ENCODE measurements around the gene ZBTB46. TPM values are rescaled to one million over a fixed set of nuclear protein-coding genes. Genes with fewer than 3 reads are reported as not detected.
"Not testable (repeated sequence)": the region's sequence is repeated elsewhere in the genome, so short reads cannot be mapped to it uniquely, and the experiment has no call there.

The ZBTB46 gene
- total RNA-seq, 1 donor from 2014 or later, result 3.5 TPM

- DNase-seq (ENCODE audit: low read depth), result no peak
Measured at GRCh38 chr20:63789836-63790571, 41.1 kb downstream of the ZBTB46 start.

- DNase-seq (ENCODE audit: low read depth), result no peak
Measured at GRCh38 chr20:63787749-63788148, 43.3 kb downstream of the ZBTB46 start.

GRCh38 chr20:63787302-63787701 is 43.8 kb downstream of the ZBTB46 start:
- no peak for DNase-seq (ENCODE audit: low read depth)

- no peak for DNase-seq (ENCODE audit: low read depth)
Measured at GRCh38 chr20:63785691-63786131, 45.4 kb downstream of the ZBTB46 start.

- no peak for DNase-seq (ENCODE audit: low read depth)
Measured at GRCh38 chr20:63783970-63784369, 47.1 kb downstream of the ZBTB46 start.

GRCh38 chr20:63782521-63782971 is 48.5 kb downstream of the ZBTB46 start:
- DNase-seq (ENCODE audit: low read depth), result no peak

GRCh38 chr20:63782051-63782471 is 49.0 kb downstream of the ZBTB46 start:
- no peak for DNase-seq (ENCODE audit: low read depth)

- DNase-seq (ENCODE audit: low read depth), result no peak
Measured at GRCh38 chr20:63781181-63781580, 49.9 kb downstream of the ZBTB46 start.

- DNase-seq (ENCODE audit: low read depth), result no peak
Measured at GRCh38 chr20:63778857-63779256, 52.2 kb downstream of the ZBTB46 start.

- DNase-seq (ENCODE audit: low read depth), result no peak
Measured at GRCh38 chr20:63778034-63778752, 52.9 kb downstream of the ZBTB46 start.

GRCh38 chr20:63777614-63778013 is 53.5 kb downstream of the ZBTB46 start:
- no peak for DNase-seq (ENCODE audit: low read depth)

GRCh38 chr20:63776875-63777274 is 54.2 kb downstream of the ZBTB46 start:
- DNase-seq (ENCODE audit: low read depth), result not testable (repeated sequence)

- DNase-seq (ENCODE audit: low read depth), result no peak
Measured at GRCh38 chr20:63775096-63775978, 55.7 kb downstream of the ZBTB46 start.

GRCh38 chr20:63774306-63774705 is 56.8 kb downstream of the ZBTB46 start:
- DNase-seq (ENCODE audit: low read depth), result no peak

GRCh38 chr20:63773571-63774241 is 57.4 kb downstream of the ZBTB46 start:
- no peak for DNase-seq (ENCODE audit: low read depth)

GRCh38 chr20:63772781-63773518 is 58.1 kb downstream of the ZBTB46 start:
- no peak for DNase-seq (ENCODE audit: low read depth)

GRCh38 chr20:63771046-63771707 is 59.9 kb downstream of the ZBTB46 start:
- no peak for DNase-seq (ENCODE audit: low read depth)

GRCh38 chr20:63769891-63770474 is 61.1 kb downstream of the ZBTB46 start:
- DNase-seq (ENCODE audit: low read depth), result no peak

- DNase-seq (ENCODE audit: low read depth), result no peak
Measured at GRCh38 chr20:63768591-63769515, 62.2 kb downstream of the ZBTB46 start.

All from renal cortical epithelial cell (primary cell).